ENCODE results near the gene SLC25A23.
A peak's percentile ranks its signal among the peaks of the same experiment; 100 is the strongest.

Gene SLC25A23

DNA sequence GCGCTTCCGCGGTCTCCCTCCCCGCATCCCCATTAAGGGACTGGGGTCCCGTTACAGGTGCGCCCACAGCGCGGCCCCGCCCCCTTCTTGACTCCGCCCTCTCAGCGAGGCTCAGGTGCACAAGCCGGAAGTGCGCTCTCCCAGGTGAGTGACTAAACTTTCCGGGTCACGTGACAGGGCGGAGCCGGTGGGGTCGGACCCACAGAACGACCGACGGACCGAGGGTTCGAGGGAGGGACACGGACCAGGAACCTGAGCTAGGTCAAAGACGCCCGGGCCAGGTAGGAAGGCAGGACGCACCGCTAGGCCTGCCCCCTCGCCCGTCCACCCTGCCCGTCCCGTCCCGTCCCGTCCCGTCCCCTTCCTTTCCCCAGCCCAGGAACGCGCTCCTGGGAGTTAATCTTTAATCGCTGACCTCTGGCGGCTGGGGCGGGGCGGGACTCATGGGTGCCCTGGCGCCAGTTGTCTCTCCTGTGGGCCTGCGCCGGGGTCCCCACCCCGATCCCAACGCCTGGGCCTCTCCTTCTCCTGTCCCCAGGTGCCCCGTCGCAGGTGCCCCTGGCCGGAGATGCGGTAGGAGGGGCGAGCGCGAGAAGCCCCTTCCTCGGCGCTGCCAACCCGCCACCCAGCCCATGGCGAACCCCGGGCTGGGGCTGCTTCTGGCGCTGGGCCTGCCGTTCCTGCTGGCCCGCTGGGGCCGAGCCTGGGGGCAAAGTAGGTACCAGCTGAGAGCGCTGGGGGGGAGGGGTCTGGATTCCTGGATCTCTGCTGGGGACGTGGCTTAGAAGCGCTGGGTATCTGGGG, 4.7 kb upstream of the SLC25A23 start, which contains the start of gene CRB3:
Gene CRB3, plus strand, starts transcription at position 202 of the 804 bp plus-strand sequence. Its CDS starts 431 bp downstream, at position 633.
- Mint-ChIP-seq H3K36me3 (ENCODE audit: low read depth) (peaks cover 4% of the 10 kb centered on the region), H3K27ac (peak within 1 kb of the TSS in 2 of 3 experiments; percentile 45 to 92), H3K27me3 (ENCODE audit: low read depth) (peaks cover 78% of the 10 kb centered on the region), H3K4me1 (peaks cover 5% of the 10 kb centered on the region), H3K4me3 (peak within 1 kb of the TSS; percentile 74 to 80 (median 78)), H3K9me3 (no peaks in the 10 kb centered on the region)
- TF ChIP-seq, protein P1, sequence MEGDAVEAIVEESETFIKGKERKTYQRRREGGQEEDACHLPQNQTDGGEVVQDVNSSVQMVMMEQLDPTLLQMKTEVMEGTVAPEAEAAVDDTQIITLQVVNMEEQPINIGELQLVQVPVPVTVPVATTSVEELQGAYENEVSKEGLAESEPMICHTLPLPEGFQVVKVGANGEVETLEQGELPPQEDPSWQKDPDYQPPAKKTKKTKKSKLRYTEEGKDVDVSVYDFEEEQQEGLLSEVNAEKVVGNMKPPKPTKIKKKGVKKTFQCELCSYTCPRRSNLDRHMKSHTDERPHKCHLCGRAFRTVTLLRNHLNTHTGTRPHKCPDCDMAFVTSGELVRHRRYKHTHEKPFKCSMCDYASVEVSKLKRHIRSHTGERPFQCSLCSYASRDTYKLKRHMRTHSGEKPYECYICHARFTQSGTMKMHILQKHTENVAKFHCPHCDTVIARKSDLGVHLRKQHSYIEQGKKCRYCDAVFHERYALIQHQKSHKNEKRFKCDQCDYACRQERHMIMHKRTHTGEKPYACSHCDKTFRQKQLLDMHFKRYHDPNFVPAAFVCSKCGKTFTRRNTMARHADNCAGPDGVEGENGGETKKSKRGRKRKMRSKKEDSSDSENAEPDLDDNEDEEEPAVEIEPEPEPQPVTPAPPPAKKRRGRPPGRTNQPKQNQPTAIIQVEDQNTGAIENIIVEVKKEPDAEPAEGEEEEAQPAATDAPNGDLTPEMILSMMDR (IDR thresholded peaks at IDR 0.05; ENCODE audit: unreplicated experiment in 3 of 3): no peak

GRCh38 chr19:6460099-6460884, 700 bp upstream of the SLC25A23 start:
- Mint-ChIP-seq H3K27ac (peak overlapping the region; percentile 74 to 96 (median 89)), H3K4me3 (peak overlapping the region; percentile 91 to 94 (median 93)), H3K36me3 (ENCODE audit: low read depth) (peaks cover 33% of the 10 kb centered on the region), H3K27me3 (ENCODE audit: low read depth) (peaks cover 41% of the 10 kb centered on the region), H3K9me3 (peaks cover 2% of the 10 kb centered on the region), H3K4me1 (peaks cover 12% of the 10 kb centered on the region)
- TF ChIP-seq, protein P1 (IDR thresholded peaks at IDR 0.05; ENCODE audit: unreplicated experiment in 3 of 3): peak; percentile 58 to 74 (median 65)

- H3K27ac Mint-ChIP-seq: peak overlapping the region in 2 of 3 experiments; percentile 56 to 81
- H3K4me3 Mint-ChIP-seq: peak overlapping the region; percentile 91 to 98 (median 92)
- peaks cover 12% of the 10 kb centered on the region for H3K4me1 Mint-ChIP-seq
- H3K9me3 Mint-ChIP-seq: peaks cover 13% of the 10 kb centered on the region
- H3K36me3 Mint-ChIP-seq (ENCODE audit: low read depth): peaks cover 48% of the 10 kb centered on the region
- peaks cover 29% of the 10 kb centered on the region for H3K27me3 Mint-ChIP-seq (ENCODE audit: low read depth)
- TF ChIP-seq, protein P1 (IDR thresholded peaks at IDR 0.05; ENCODE audit: unreplicated experiment in 3 of 3): no peak
Measured at GRCh38 chr19:6458695-6459261, 814 bp downstream of the SLC25A23 start.

- Mint-ChIP-seq H3K27me3 (ENCODE audit: low read depth) (peaks cover 23% of the 10 kb centered on the region), H3K4me3 (peak overlapping the region; percentile 91 to 98 (median 92)), H3K4me1 (peaks cover 12% of the 10 kb centered on the region), H3K9me3 (peaks cover 16% of the 10 kb centered on the region), H3K36me3 (ENCODE audit: low read depth) (peaks cover 55% of the 10 kb centered on the region), H3K27ac (peak overlapping the region in 1 of 3 experiments; percentile 81)
- TF ChIP-seq, protein P1 (IDR thresholded peaks at IDR 0.05; ENCODE audit: unreplicated experiment in 3 of 3): no peak
Measured at GRCh38 chr19:6457958-6458694, 1.5 kb downstream of the SLC25A23 start.

GRCh38 chr19:6455924-6456323, 3.7 kb downstream of the SLC25A23 start:
- H3K4me1 Mint-ChIP-seq: peaks cover 12% of the 10 kb centered on the region
- peak overlapping the region in 1 of 3 experiments; percentile 34 for H3K4me3 Mint-ChIP-seq
- peaks cover 20% of the 10 kb centered on the region for H3K9me3 Mint-ChIP-seq

More at GRCh38 chr19:6455924-6456323, 3.7 kb downstream of the SLC25A23 start:
- TF ChIP-seq, protein P1 (IDR thresholded peaks at IDR 0.05; ENCODE audit: unreplicated experiment in 3 of 3): no peak
- H3K36me3 Mint-ChIP-seq (ENCODE audit: low read depth): peaks cover 74% of the 10 kb centered on the region
- H3K27ac Mint-ChIP-seq: no peak overlapping the region
- peaks cover 9% of the 10 kb centered on the region for H3K27me3 Mint-ChIP-seq (ENCODE audit: low read depth)
